Sigmoid colon (tissue), 7 donors: ENCODE results near the gene FIG4. TPM values are rescaled to one million over a fixed set of nuclear protein-coding genes. Genes with fewer than 3 reads are reported as not detected.

Source experiments
- DNase-seq: peaks from one replicate; pipeline ENCODE4 v3.0.0-alpha.2; 2019
- H3K27ac ChIP-seq, 4 donors: fragments of 200-600 bp; sonication (generic); one replicate each; pipeline ENCODE4 v1.5.1; 2016 to 2019; ENCODE audit warnings: mild to moderate bottlenecking in 1 of 4
- H3K27me3 ChIP-seq, 3 donors: fragments of 200-600 bp; sonication (generic); one replicate each; pipeline ENCODE4 v1.5.1; 2019; ENCODE audit warnings: mild to moderate bottlenecking in 1 of 3
- H3K36me3 ChIP-seq, 4 donors: fragments of 200-600 bp; sonication (generic); one replicate each; pipeline ENCODE4 v1.5.1; 2016 to 2019
- H3K4me1 ChIP-seq, 4 donors: fragments of 200-600 bp; sonication (generic); one replicate each; pipeline ENCODE4 v1.5.1; 2017 to 2019
- H3K4me3 ChIP-seq, 4 donors: fragments of 200-600 bp; sonication (generic); one replicate each; pipeline ENCODE4 v1.5.1; 2017 to 2019; ENCODE audit warnings: mild to moderate bottlenecking in 2 of 4, moderate library complexity in 1 of 4
- H3K9me3 ChIP-seq, 4 donors: fragments of 200-600 bp in 3 of 4; sonication (generic) in 3 of 4; one replicate each; pipeline versions ENCODE4 v1.5.1 to v1.6.1; 2013 to 2019
- EP300 ChIP-seq, 4 donors: sonication (generic); formaldehyde crosslinking; IDR thresholded peaks; one replicate each; pipeline ENCODE4 v1.6.1; 2017; ENCODE audit warnings: antibody characterized with exemption in 4 of 4
- POLR2A ChIP-seq, 2 donors: fragments of 450-650 bp; IDR thresholded peaks; one replicate each; pipeline ENCODE4 v1.6.1; 2016; ENCODE audit warnings: antibody characterized with exemption in 2 of 2, mild to moderate bottlenecking in 2 of 2, moderate library complexity in 2 of 2
- POLR2AphosphoS5 ChIP-seq, 4 donors: sonication (generic); formaldehyde crosslinking; IDR thresholded peaks; one replicate each; pipeline ENCODE4 v1.6.1; 2017; ENCODE audit warnings: antibody characterized with exemption in 4 of 4
- WGBS, 2 donors: extraction: QIAGEN DNeasy Blood & Tissue Kit; methylation state at CpG; one replicate each; pipeline ENCODE4 v1.1.7; 2013; 5-methylcytosine and 5-hydroxymethylcytosine counted together
- intact Hi-C: fragments of 100-400 bp; cut with DNase I; formaldehyde crosslinking; loops from one replicate; pipeline ENCODE4 v1.15.1; 2023
- polyA plus RNA-seq, 3 donors: library from polyadenylated mRNA; stranded (reverse); fragments of 200-250 nt; gene quantifications; one replicate each; pipeline ENCODE4 v1.2.3, GENCODE V29; 2013
- total RNA-seq, 4 donors: library from RNA; depleted of rRNA; stranded (reverse); fragments of >200 nt; gene quantifications; one replicate each; pipeline ENCODE4 v1.1.0, GENCODE V29; 2016
- TF ChIP-seq, protein P1 (sequence below), 4 experiments: fragments of 450-650 bp in 3 of 4; fragments of 200-600 bp in 1 of 4; IDR thresholded peaks; one replicate each; pipeline ENCODE4 v1.5.1; 2016 to 2019; ENCODE audit warnings: antibody characterized with exemption in 4 of 4, mild to moderate bottlenecking in 3 of 4, moderate library complexity in 2 of 4
- donor health status: healthy with polysubstance abuse.
- donor health status: Bipolar disorder and iron deficiency.
- donor health status: healthy.

Gene FIG4
- total and polyA plus RNA-seq, 7 donors: 9.8 to 24.1 (median 11.9) TPM

DNA sequence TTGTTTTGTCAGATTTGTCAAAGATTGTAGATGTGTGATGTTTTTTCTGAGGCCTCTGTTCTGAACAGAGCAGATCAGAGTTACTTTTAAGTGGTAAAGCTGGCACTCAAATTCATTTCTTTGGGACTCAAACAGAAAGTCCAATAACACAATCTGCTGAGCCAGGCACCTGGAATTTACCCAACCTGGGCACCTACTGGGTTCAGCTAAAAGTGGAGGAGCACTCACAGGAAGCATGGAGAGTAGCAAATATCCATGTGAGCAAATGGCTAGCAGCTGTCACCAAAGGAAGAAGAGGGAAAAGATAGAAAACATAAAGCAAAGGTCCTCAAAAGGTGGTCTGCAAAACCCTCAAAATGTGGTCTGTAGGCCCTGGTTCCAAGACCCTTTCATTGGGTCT, 116.8 kb downstream of the FIG4 start:
- H3K36me3 ChIP-seq: no peaks in the 10 kb centered on the region
- H3K4me1 ChIP-seq: no peaks in the 10 kb centered on the region
- intact Hi-C loops: no loop called here
- TF ChIP-seq POLR2A (IDR thresholded peaks at IDR 0.05) (no peak), POLR2AphosphoS5 (IDR thresholded peaks at IDR 0.05) (no peak), EP300 (IDR thresholded peaks at IDR 0.05) (no peak)
- TF ChIP-seq, protein P1, sequence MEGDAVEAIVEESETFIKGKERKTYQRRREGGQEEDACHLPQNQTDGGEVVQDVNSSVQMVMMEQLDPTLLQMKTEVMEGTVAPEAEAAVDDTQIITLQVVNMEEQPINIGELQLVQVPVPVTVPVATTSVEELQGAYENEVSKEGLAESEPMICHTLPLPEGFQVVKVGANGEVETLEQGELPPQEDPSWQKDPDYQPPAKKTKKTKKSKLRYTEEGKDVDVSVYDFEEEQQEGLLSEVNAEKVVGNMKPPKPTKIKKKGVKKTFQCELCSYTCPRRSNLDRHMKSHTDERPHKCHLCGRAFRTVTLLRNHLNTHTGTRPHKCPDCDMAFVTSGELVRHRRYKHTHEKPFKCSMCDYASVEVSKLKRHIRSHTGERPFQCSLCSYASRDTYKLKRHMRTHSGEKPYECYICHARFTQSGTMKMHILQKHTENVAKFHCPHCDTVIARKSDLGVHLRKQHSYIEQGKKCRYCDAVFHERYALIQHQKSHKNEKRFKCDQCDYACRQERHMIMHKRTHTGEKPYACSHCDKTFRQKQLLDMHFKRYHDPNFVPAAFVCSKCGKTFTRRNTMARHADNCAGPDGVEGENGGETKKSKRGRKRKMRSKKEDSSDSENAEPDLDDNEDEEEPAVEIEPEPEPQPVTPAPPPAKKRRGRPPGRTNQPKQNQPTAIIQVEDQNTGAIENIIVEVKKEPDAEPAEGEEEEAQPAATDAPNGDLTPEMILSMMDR (IDR thresholded peaks at IDR 0.05): no peak
- no peak for DNase-seq
- no peak overlapping the region for H3K27ac ChIP-seq
- no peak overlapping the region for H3K4me3 ChIP-seq
- no peaks in the 10 kb centered on the region for H3K27me3 ChIP-seq
- H3K9me3 ChIP-seq: no peaks in the 10 kb centered on the region

DNA sequence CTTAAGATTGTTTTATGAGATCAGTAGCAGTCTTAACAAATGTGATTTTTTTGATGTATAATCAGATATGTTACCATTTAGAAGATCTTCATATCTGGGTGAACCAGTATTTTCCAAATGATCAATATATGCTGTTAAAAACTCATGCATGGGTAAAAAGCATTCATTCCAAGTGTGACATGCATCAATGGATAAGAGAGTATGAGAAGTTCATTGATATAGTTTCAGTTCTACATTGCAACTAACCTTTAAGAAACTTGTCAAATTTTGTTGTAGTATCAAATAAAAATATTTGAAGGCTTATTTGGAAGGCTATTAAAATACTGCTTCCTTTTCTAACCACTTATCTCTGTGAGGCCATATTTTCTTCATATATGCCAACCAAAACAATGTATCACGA, 117.7 kb downstream of the FIG4 start:
- 87 to 91% methylated on average over 1 of the region's 1 CpG for WGBS, 2 donors
- H3K27ac ChIP-seq: no peak overlapping the region
- no peaks in the 10 kb centered on the region for H3K36me3 ChIP-seq
- H3K27me3 ChIP-seq: no peaks in the 10 kb centered on the region
- H3K4me3 ChIP-seq: no peak overlapping the region
- no peaks in the 10 kb centered on the region for H3K4me1 ChIP-seq
- DNase-seq: no peak
- intact Hi-C loops: no loop called here
- H3K9me3 ChIP-seq: no peaks in the 10 kb centered on the region
- TF ChIP-seq, protein P1 (IDR thresholded peaks at IDR 0.05): no peak
- TF ChIP-seq POLR2A (IDR thresholded peaks at IDR 0.05): no peak
- TF ChIP-seq EP300 (IDR thresholded peaks at IDR 0.05): no peak
- TF ChIP-seq POLR2AphosphoS5 (IDR thresholded peaks at IDR 0.05): no peak

DNA sequence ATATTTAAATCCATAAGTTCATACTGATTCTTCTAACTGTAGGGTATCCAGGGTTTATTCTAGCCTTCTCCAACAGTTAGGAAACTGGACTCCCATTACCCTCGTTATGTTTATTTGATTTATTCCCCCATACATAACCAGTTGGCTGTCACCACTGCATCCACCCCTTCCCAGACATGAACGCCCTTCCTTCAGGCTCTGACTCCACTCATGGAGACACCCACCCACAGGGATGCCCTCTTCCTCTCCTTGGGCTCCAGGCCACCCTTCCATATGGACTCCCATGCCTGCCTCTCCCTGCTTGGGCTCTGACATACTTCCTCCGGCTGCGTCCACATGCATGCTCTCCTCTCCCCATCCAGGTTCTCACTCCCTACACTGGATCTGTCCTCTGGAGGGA, 124.0 kb downstream of the FIG4 start:
- no peaks in the 10 kb centered on the region for H3K36me3 ChIP-seq
- DNase-seq: no peak
- no peaks in the 10 kb centered on the region for H3K4me1 ChIP-seq
- no peak for TF ChIP-seq POLR2AphosphoS5 (IDR thresholded peaks at IDR 0.05)
- WGBS, 2 donors: 94% methylated on average over 4 of the region's 4 CpGs
- intact Hi-C loops: no loop called here
- H3K27ac ChIP-seq: no peak overlapping the region
- no peaks in the 10 kb centered on the region for H3K9me3 ChIP-seq
- no peak overlapping the region for H3K4me3 ChIP-seq
- H3K27me3 ChIP-seq: no peaks in the 10 kb centered on the region

DNA sequence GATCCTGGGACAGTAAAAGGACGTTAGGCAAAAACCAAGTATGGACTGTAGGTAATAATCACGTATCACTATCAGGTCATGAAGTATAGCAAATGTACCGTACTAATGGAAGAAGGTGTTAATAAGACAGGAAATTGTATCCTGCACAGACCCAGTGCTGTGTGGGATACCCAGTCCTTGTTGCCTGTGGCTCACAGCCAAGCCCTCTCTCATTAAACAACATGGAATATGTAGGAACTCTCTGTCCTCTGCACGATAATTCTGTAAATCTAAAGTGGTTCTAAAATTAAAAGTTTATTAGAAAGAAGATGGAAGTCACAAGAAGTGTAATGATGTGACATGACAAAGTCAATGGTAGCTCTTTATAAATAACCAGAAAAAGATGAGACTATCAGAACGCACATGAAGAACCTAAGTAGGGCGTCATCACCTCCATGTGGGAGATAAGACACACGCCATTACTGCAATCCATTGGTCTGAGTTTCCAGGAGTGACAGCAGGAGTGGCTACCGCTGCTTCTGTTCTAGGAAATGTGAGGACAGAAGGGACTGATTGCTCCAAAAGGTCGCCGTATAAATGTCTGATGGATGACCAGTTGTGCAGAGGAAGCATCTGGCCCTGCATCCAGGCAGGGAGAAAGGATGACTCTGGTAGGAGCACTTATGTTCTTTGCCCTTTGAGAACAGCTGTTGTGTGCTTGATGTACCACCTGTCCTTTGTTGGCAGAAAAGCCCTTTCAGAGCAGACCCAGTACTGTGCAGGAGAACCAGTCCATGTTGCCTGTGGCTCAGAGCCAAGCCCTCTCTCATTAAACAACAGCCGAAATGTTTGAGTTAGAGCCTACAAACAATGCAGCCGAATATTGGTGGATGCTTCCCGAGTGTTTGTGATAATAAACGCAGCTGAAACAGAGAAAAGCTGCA, 125.6 kb downstream of the FIG4 start:
- H3K4me1 ChIP-seq: no peaks in the 10 kb centered on the region
- no peaks in the 10 kb centered on the region for H3K9me3 ChIP-seq
- DNase-seq: no peak
- 72 to 86% methylated on average over 14 of the region's 14 CpGs for WGBS, 2 donors
- intact Hi-C loops: no loop called here
- no peak overlapping the region for H3K27ac ChIP-seq
- no peaks in the 10 kb centered on the region for H3K36me3 ChIP-seq
- H3K4me3 ChIP-seq: no peak overlapping the region
- TF ChIP-seq EP300 (IDR thresholded peaks at IDR 0.05) (no peak), POLR2A (IDR thresholded peaks at IDR 0.05) (no peak)
- TF ChIP-seq, protein P1 (IDR thresholded peaks at IDR 0.05): no peak
- no peaks in the 10 kb centered on the region for H3K27me3 ChIP-seq

DNA sequence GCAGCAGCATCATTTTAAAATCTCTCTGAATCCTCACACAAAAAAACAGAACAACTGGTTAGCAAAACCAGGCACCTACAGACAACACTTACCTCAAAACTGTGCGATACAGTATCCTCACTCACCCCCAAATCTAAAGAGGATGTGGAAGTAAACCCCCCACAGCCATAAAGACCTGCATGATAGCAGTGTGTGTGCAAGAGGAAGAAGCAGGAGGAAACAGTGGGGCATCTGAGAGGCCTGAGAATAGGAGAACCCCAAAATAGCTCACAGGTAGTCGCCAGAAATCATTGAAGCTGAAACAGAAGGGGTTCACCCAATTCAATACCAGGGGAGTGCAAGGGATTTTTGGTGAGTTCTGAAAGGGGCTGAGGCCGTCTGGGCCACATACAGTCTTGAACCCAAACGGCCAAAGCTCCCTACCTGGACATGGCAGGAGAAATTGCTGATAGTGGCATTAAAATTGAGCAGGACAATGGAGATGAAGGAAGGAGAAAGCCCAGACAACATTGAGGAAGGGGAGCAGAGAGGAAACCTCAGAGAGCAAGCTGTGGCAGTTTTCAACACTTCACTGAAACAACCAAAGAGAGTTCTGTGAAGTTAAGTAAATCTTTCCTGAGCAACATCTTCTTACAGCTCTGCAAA, 129.7 kb downstream of the FIG4 start:
- no peaks in the 10 kb centered on the region for H3K9me3 ChIP-seq

More for the DNA sequence above, 129.7 kb downstream of the FIG4 start:
- Histone ChIP-seq H3K27ac (no peak overlapping the region), H3K36me3 (peaks cover 0 to 13% (median 4%) of the 10 kb centered on the region in 4 donors), H3K27me3 (no peaks in the 10 kb centered on the region), H3K4me1 (no peaks in the 10 kb centered on the region), H3K4me3 (no peak overlapping the region)
- no peak for DNase-seq
- TF ChIP-seq, protein P1 (IDR thresholded peaks at IDR 0.05): no peak
- no peak for TF ChIP-seq POLR2AphosphoS5 (IDR thresholded peaks at IDR 0.05)
- TF ChIP-seq EP300 (IDR thresholded peaks at IDR 0.05): no peak
- TF ChIP-seq POLR2A (IDR thresholded peaks at IDR 0.05): no peak
- WGBS, 2 donors: 70 to 92% methylated on average over 4 of the region's 4 CpGs
- intact Hi-C loops: no loop called here
